A549 (cell line): ENCODE data around the gene PPCDC.

Experiments used
- CHD2 ChIP-seq: fragments of 150-350 bp; IDR thresholded peaks from 2 replicates; pipeline ENCODE4 v1.6.1; 2014; ENCODE audit warnings: low read length; ENCODE audit not compliant: partially characterized antibody
- CTCF ChIP-seq: fragments of >200 bp; sonication (Bioruptor Twin); formaldehyde crosslinking; IDR thresholded peaks from 3 replicates; pipeline ENCODE4 v1.5.1; 2016
- EP300 ChIP-seq, 2 experiments: fragments of >200 bp; sonication (Bioruptor Twin); formaldehyde crosslinking; IDR thresholded peaks; 2 replicates in 1 of 2; 3 replicates in 1 of 2; pipeline ENCODE4 v1.6.1; 2016 to 2017
- FOSL2 ChIP-seq, 2 experiments: fragments of 450-650 bp in 1 of 2; fragments of >200 bp in 1 of 2; sonication (Bioruptor Twin) in 1 of 2; formaldehyde crosslinking; IDR thresholded peaks; 2 replicates each; pipeline versions ENCODE4 v1.5.0 to v1.6.1; 2016 to 2020; ENCODE audit warnings: mild to moderate bottlenecking in 1 of 2, moderate library complexity in 1 of 2
- NFE2L2 ChIP-seq: fragments of 150-350 bp; conservative IDR thresholded peaks from 2 replicates; pipeline ENCODE4 v1.6.1; 2014; ENCODE audit warnings: low read length
- POLR2AphosphoS2 ChIP-seq: conservative IDR thresholded peaks from 2 replicates; pipeline ENCODE4 v1.6.1; 2012; ENCODE audit warnings: low read length, improper control_type of control experiment, inconsistent platforms
- USF2 ChIP-seq: fragments of 450-650 bp; IDR thresholded peaks from 2 replicates; pipeline ENCODE4 v1.6.1; 2014; ENCODE audit warnings: antibody characterized with exemption

GRCh38 chr15:75067123-75067830 is 43.9 kb downstream of the PPCDC start:
- TF ChIP-seq EP300 (IDR thresholded peaks at IDR 0.05) (no peak), CTCF (no peak), CHD2 (no peak), USF2 (no peak), FOSL2 (IDR thresholded peaks at IDR 0.05) (no peak), FOSL2 (CRISPR knock-in tag; IDR thresholded peaks at IDR 0.05) (no peak), NFE2L2 (no peak), POLR2AphosphoS2 (no peak)
